Muscle of back (tissue), 11 donors: ENCODE results near the gene DPF3. TPM values are rescaled to one million over a fixed set of nuclear protein-coding genes. Genes with fewer than 3 reads are reported as not detected.
A peak's percentile ranks its signal among the peaks of the same experiment; 100 is the strongest.

Experiments
- DNase-seq, 3 donors: peaks; one replicate each; pipeline versions ENCODE4 v3.0.0 to v3.0.0-alpha.2; 2013
- polyA plus RNA-seq, 10 donors: library from polyadenylated mRNA; unstranded; fragments of 120-200 nt; gene quantifications; one replicate each; pipeline ENCODE4 v1.2.1, GENCODE V29; 2013; ENCODE audit not compliant: insufficient read length in 10 of 10

The DPF3 gene
- polyA plus RNA-seq, 10 donors: 1.2 to 8.8 (median 3.2) TPM

GRCh38 chr14:72616811-72617210, 277.1 kb downstream of the DPF3 start:
- DNase-seq: peak in 1 of 3 donors; percentile 11

DNA sequence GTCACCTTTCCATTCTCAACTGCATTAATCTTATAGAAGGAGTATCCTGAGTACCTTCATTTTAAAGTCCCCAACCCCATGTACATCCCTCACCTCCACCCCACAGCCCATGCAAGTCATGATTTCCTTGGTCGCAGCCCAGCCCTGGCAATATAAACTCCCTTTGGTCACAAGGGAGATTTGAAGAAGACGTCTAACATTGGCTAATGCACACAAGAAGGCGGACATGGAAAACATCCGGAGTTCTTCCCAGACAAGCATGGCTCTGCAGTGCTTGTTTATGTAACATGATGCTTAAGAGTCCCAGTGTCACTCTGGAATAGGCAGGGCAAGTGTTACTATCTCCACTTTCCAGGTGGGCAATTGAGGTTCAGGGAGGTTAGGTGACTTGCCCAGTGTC, 277.6 kb downstream of the DPF3 start:
- peak; percentile 55 to 92 (median 73) for DNase-seq

GRCh38 chr14:72615451-72616121, 278.3 kb downstream of the DPF3 start:
- peak in 1 of 3 donors; percentile 49 for DNase-seq

- peak in 1 of 3 donors; percentile 11 for DNase-seq
These were observed 278.9 kb downstream of the DPF3 start for GRCh38 chr14:72614891-72615415.

GRCh38 chr14:72614365-72614764, 279.5 kb downstream of the DPF3 start:
- DNase-seq: no peak

DNA sequence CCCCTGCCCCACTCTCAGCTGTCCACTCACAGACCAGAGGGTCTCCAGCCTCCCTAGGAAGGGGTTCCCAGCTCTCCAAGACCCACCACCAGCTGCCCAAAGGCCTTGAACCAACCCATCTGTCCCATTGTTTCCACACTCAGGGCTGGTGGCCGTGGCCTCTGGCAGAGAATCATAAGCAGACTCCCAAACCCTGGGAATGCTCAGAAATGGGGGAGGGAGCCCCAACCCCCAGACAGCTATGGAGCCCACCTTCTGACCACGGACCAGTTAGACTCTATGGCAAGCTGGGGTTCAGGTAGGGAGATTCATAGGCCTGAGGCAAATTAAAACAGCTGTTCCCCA, 280.0 kb downstream of the DPF3 start:
- DNase-seq: no peak

DNA sequence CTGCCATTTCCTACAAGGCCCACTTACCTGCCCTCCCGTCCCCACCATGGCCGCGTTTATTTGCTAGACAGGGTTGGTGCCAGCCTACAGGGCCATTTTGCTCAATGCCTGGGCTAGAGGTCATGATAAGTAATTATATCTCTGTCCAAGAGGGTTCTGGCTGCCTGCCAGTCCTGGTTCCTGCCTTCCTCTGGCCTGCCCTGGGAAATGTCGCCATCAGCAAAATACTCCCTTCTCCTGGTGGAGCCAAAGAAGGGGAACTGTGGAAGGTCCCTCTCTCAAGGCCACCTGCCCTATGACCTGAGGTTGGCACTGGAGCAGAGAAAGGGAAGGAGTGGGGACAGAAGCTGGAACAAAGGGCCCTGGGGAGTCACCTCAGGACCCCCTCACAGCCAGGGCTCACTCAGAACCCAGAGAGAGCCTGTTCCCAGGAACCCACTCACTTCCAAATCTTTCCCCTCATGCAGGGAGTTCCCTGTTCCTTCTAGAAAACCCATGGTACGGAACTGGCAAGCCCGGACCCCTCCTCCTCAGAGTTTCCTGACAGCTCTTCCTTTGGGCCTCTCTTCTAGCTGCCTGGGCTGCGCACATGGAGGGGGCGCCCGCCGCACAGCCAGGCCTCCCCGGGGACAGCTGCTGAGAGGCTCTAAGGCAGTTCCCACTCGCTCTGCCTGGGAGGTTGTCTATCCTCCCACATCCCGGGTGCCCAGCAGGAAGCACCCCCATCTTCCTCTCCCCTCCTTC, 280.5 kb downstream of the DPF3 start:
- DNase-seq: peak in 1 of 3 donors; percentile 39

DNA sequence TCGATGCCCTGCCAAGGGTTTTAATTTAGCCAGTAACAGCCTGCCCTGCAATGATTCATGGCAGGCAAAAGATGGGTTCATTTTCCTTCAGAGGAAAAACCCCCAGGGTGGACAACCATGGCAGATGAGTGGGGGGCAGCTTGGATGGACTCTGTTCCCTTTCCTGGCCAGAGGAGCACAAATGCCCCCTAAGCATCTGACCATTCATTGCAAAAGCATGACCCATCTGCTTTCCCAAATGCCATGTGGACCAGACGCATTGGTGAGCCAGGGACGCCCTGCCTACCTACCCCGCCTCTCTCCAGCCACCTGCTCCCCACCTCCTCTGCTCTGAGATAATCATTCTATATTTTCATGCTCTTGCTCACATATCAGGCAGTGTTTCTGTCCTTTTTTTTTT, 281.9 kb downstream of the DPF3 start:
- DNase-seq: no peak

- DNase-seq: no peak
These were observed 282.4 kb downstream of the DPF3 start for GRCh38 chr14:72611506-72611905.

DNA sequence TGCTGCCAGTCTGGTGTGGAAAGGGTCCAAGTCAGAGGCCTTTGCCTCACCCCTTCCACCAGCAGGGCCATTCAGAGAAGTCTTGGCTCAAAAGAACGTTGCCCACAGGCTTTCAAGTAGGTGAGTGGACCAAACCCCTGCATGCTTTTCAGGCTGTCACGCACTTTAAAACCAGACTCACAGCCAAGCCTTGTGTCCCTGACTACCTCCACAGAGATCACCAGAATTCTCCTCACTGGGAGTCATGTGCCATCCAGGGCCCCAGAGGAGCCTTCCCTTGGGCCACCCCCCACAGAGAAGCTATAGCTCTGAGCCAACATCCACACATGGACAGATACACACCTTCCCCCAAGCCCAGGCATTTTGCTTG, 283.1 kb downstream of the DPF3 start:
- DNase-seq: no peak

- no peak for DNase-seq
These were observed 283.6 kb downstream of the DPF3 start for GRCh38 chr14:72610096-72610830.

- DNase-seq: no peak
These were observed 284.5 kb downstream of the DPF3 start for GRCh38 chr14:72609205-72609916.

DNA sequence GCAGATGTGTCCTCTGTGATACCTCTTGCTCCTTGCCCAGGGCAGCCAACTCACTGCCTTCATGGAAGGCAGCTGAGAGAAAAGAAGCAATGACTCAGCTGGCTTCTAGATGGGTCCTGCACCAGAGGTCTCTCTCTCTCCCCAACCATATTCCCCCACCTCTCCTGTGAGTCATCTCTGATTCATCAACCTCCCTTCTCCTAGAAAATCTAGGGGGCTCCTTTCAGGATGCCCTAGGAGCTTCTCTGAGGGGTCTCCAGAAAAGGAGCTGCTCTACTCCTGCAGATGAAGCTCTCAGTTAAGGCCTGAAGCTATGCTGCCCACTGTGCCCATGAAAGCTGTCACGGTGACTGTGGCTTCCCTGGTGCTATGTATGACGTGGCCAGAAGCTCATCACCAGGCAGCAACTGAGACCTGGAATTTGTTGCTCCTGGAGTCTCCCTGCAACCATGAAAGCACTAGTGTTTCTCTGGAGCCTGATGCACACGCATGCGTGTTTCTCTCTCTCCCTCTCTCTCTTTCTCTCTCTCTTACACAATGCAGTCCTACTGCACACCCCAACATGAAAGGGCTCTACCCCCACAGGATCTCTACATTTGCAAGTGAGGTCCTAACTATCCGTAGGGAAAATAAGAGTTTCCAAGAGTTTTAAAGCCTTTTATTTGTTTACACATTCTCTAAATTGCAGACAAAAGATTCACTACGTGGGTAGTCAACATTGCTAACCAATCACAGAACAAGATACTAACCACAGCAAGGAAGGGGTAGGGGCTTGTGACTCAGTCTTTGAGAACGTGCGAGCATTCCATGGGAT, 285.3 kb downstream of the DPF3 start:
- peak in 1 of 3 donors; percentile 84 for DNase-seq

GRCh38 chr14:72607386-72608130, 286.3 kb downstream of the DPF3 start:
- no peak for DNase-seq

DNA sequence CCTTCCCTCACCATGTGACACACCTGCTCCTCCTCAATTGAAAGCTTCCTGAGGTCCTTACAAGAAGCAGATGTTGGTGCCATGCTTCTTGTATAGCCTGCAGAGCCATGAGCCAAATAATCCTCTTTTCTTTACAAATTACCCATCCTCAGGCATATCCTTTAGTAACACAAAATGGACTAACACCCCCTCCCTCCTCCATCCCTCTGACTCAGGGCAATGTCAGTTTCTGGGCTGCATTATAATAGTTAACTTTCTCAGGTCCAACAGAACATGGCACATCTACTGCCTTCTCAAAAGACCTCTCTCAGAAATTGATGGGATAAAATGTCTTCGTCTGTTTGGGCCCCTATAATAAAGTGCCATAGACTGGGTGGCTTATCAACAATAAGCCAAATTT, 287.0 kb downstream of the DPF3 start:
- DNase-seq: no peak

DNA sequence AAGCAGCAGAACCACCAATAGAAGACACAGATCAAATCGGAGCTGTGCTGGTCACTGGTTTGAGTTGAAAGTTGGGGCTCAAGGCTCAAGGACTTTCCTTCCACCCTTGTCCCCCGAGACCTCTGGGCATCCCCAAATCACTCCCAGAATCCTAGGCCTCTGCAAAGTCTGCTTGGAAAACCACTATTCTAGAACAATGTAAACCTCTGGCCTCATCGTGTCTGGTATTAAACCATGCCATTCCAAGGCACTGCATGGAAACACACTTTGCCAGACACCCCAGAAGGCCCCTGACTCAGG, 288.0 kb downstream of the DPF3 start:
- no peak for DNase-seq

DNA sequence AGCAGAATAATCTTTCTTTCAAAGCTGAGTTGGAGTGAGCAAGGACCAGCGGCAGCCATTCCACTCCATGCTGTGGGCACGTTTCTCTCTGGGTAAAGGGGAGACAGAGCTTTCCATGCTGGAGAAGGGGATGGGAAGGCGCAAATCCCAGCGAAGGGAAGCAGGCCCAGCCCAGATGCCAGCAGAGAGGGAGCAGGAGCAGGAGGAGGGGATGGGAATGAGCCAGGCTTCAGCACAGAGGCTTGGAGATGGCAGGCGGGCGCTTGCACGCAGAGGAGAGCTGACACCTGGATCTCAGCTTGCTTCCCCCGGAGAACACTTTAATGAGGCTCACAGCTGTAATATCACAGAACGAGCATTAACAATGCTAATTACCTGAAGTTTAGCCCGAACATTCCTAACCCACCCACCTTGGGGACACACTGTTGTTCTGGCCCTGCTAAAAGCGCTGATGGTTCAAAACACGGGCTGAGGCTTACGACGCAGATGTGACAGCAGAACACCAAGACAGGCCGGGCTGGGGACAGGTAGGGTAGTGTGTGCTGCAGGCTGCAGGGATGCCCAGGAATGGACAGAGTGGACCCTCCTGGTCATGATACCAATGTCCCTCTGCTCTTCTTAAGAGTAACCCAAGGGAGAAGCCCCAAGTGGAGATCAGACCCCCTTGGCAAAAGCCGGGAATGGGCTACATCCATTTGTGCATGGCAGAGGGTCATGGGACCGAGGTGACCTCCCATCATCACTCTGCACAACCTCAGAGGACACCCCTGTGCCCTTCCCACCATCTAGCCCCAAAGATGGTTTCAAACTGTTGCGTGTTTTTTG, 288.6 kb downstream of the DPF3 start:
- DNase-seq: no peak

DNA sequence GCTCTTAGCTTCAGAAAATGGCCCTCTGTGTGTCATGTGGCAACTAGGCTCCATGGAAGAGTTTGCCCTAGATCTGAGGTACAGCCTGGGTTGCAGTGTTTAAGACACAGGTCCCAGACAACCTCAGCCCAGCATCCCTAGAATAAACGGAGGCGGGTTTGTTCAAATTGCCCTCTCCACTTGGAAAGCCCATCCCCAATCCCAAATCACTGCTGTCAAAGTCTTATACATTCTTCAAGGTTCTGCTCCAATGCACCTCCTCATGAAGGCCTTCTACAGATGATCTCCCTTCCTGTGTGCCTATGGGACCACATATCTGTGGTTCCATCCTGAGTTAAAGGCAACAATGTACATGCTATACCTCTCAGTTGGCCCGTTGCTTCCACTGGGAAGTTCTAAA, 289.8 kb downstream of the DPF3 start:
- no peak for DNase-seq

- DNase-seq: no peak
These were observed 290.3 kb downstream of the DPF3 start for GRCh38 chr14:72603639-72604038.
